Renal pelvis (tissue), 4 donors: ENCODE measurements around the gene FER. TPM values are rescaled to one million over a fixed set of nuclear protein-coding genes. Genes with fewer than 3 reads are reported as not detected.

Source experiments
- DNase-seq: peaks from one replicate; pipeline ENCODE4 v3.0.0-alpha.2; 2013
- polyA plus RNA-seq, 3 donors: library from polyadenylated mRNA; unstranded; fragments of 120-200 nt; gene quantifications; one replicate each; pipeline ENCODE4 v1.2.1, GENCODE V29; 2013; ENCODE audit not compliant: insufficient read length in 3 of 3

FER gene
- polyA plus RNA-seq, 3 donors, result 14.9 to 19.3 (median 17.3) TPM

DNA sequence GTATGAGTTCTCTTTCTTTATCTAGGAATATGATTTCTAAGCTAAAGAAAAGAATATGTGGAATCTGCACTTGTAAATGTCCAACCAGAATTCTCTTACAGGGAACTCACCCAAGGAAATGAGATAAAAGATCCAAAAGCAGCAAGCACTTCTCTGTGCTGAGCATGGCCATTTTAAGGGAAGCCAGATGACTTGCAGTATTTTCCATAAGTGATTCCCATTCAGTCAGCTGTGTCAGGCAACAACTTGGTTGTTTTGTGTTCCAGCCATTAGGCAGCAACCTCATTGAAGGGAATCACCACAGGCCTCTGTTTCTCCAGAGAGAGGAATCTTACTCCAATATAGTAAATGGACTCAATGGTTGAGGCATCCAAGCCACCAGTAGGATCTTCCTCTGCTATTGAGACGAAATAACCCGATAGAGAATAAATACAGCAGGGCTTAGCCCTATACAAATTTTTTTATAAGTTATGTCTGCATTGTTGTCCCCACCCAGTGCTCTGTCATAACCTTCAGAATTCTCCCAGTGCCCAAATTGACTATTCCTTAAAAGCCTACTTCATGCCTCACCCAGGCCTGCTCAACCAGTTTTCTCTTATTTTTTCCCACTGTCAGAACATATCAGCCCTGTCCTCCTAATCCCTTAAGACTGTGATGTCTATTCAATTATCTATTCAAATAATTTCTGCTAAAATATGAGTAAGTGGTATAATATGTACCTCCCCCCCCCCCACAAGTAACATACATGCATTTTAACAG, 425.5 kb downstream of the FER start:
- no peak for DNase-seq

DNA sequence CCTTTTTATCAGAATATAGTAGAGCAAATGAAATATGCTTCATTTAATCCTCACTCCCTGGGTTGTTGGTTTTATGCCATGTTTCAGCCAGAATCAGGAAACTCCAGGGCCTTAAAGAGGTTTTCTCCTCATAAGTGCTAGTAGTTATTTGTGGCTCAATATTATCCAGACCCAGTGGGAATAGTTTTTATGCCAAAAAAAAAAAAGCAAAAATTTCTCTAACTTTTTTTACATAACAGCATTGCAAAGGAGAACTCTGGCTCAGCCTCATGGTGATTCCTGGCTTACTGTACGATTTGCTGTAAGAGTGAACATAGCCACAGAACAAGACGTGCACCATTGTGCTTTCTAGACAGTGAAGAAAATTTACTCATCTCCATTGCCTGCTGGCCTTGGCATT, 429.5 kb downstream of the FER start:
- DNase-seq, result no peak

GRCh38 chr5:109177782-109178181, 430.1 kb downstream of the FER start:
- DNase-seq, result no peak

DNA sequence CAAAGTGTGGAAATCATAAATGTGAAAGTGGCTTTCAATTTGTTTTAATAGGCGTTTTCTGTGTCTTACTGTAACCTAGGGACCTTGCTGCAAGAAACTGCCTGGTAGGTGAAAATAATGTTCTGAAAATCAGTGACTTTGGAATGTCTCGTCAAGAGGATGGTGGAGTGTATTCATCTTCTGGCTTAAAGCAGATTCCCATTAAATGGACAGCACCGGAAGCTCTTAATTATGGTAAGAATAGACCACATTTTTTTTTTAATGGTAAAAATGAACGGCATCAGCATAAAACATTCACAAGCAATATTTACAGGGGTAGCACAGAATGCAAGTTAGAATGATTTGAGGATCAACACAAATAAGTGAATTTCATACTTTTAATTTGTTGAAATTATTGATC, 433.0 kb downstream of the FER start:
- no peak for DNase-seq

- no peak for DNase-seq
These were observed 439.1 kb downstream of the FER start for GRCh38 chr5:109186759-109187158.

GRCh38 chr5:109191153-109191558, 443.5 kb downstream of the FER start:
- no peak for DNase-seq

GRCh38 chr5:109192027-109192426, 444.3 kb downstream of the FER start:
- no peak for DNase-seq

GRCh38 chr5:109192555-109193281, 445.0 kb downstream of the FER start:
- no peak for DNase-seq

- DNase-seq, result no peak
These were observed 448.0 kb downstream of the FER start for GRCh38 chr5:109195667-109196066.

GRCh38 chr5:109196087-109196822, 448.6 kb downstream of the FER start:
- no peak for DNase-seq

DNA sequence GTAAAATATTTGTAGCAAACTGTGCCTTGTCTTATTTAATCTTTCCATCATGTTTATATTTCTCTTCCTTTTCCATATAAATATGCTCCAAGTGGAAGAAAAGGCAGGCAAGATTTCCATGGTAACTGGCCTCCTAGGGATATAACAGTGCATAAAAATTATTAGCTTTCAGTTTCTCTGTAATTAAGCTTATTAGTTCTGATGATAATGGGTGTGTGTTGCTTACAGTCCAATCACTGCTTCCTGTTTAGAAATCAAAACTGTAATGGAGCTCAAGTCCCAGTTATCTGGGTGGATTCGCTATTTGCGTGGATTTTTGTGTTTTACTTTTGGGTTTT, 449.1 kb downstream of the FER start:
- no peak for DNase-seq

- DNase-seq, result no peak
These were observed 451.6 kb downstream of the FER start for GRCh38 chr5:109199289-109199688.

DNA sequence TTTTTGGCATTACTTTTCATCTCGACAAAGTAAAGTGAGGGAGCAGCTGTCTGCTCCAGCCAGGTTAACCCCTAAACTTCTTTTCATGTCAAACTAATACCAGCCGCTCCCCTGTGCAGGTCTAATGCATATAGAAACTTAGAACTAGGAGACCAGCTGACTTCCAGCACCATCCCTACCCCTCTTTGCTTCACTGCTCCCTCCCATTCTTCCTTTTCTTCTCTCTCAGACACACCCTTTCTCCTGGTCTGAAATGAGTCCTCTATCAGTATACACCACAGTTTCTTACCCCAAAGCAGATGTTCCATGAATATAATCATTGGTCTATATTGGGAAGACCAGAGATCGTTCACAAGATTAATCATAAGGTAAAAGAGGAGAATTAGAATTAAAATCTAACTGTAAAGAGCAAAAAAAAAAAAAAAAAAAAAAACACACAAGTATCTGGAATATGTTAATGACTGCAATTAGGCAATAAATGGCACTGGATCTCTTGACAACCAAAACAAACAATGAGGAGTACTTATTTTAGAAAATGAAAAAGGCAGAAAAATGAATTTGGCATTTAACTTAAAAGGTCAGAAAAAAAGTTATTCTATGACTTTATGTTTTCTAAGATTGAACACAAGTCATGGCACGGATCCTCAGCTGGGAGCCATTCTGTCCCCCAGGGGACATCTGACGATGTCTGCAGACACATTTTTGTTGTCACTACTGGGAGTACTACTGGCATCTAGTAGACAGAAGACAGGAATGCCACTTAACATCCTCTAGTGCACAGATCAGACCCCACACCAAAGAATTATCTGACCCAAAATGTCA, 452.3 kb downstream of the FER start:
- no peak for DNase-seq

GRCh38 chr5:109215040-109215439, 467.3 kb downstream of the FER start:
- no peak for DNase-seq

GRCh38 chr5:109218818-109219217, 471.1 kb downstream of the FER start:
- no peak for DNase-seq

DNA sequence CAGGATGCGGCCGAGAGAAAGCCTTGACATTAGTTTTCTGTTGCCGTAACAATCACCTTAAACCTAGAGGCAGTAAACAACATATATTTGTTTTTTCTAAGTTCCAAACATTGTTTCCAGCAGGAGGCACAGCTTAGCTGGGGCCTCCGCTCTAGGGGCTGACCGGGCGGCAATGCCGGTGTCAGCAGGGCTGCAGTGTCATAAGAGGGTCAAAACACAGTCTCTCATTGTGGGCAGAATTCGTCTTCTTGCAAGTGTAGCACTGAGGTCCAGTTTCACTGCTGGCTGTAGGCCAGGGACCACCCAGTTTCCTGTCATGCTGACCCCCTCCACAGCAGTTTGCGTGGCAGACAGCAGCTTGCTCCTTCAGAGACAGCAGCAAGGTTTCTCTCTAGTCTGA, 475.8 kb downstream of the FER start:
- DNase-seq, result peak; percentile 48

DNA sequence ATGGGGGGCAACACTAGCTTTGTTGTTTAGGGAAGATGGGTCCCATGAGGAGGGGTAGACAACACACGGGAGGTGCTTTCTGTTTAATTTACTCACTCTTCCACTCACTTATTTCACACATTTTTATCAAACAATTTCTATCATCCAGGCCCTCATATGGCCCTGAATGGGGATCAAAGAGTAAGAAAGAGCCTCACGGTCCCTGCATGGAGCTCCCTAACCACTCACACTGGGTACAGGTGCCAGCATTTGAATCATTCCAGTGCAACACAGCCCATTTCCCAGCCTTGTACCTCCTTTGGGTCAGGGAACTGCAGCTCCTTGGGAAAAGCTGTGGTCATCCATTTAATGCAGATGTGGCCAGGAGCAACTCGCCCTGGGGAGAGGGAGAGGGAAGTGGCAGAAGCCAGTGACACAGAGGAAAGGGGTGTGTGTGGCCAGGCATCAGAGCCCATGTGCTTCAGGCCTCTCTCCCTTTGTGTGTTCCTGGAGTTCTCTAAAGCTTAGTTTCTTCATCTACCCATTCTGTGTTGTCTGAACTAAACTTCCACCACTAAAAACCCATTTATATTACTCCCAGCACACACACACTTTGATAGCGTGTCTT, 476.7 kb downstream of the FER start:
- DNase-seq, result no peak

DNA sequence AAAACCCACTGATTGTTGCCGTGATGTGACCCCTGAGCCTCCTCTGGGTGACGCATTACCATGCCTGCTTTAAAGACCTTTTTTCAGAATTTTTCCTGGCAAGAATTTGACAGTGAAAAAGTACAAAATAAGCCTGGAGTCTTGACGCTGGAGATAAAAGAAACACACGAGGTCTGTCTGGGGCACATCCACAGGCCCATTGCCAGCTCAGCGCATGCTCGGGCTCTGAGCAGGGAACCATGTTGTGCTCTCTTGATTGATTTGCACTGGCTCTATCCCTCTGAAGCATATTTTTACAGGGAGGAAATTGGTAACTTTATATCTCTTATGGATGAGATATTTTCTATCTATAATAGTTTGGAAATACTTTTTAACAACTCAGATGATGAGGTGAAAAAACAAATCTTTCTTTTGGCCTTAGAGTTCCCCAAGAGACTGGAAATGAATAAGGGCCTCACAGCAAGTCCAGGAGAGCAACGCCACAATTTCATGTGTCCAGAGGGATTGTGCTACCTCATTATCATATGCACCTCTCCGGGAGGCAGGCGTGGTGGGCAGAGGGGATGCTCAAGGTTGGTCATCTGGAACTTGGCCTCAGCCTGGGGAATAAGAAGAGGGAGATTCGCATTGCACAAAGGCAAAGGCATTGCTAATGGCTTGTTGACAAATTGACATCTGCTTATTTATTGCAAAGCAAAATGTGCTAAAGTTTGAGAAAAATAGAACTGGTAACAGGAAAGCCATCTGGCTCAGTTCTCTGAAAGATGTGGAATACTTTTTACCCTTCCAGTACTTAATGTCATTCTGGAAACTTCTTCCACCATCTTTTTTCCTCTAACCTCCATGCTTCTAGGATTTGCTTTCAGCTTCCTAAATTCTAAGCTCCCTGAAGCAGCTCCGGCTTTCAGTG, 478.3 kb downstream of the FER start:
- peak; percentile 12 for DNase-seq

DNA sequence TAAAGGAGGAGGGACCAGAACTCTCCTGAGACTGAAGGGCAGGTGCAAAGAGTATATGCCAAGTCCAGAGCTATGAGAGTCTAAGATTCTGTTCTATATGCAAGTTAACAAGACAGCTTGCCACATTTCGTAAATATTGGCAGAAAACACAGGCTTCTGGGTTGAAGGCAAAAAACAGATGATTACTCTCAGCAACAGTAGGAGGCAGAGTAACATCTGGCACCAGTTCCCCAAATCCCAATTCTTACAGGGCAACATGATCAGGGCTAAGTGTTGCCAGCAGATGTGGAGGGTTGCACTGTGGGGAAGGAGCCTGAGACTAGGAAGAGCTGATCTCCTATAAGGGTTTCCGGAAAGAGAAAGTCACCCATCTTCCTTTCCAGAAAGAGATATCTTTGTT, 482.7 kb downstream of the FER start:
- no peak for DNase-seq

DNA sequence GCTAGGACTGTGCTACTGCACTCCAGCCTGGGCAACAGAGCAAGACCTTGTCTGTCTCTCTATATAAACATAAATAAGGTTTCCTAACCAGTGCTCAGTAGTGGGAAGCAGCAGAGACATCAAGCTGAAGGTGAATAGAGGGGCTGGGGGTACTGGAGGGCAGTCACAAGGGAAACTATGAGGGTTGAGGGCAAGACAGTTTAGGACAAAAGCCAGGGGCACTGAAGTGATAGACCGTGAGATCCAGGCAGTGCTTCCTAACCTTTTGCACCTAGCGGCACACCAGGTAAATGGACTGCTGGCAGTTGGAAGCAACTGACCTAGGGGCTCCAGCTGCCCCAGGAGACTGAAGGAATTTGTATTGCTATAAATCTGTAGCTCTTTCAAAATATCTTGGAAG, 483.6 kb downstream of the FER start:
- DNase-seq, result no peak

DNA sequence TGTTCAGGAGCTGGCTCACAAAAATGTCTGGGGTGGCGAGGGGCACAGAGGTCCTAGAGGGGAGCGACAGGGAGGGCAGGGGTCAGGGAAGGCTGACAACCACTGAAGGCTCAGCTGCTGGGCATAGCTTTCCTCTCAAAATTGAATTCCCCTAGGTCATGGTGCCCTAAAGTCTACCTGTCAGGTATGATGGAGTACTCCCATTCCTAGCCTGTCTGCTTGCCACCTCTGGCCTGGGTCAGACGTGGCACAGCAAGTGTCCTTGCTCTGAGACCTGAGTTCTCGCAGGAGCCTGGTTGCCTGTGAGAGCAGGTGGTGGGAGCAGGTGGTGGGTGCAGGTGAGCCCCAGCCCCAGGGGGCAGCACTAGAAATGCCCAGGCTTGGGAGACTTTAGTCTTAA, 486.7 kb downstream of the FER start:
- DNase-seq, result no peak
